ENCODE results near the gene AP4M1.

Gene AP4M1

DNA sequence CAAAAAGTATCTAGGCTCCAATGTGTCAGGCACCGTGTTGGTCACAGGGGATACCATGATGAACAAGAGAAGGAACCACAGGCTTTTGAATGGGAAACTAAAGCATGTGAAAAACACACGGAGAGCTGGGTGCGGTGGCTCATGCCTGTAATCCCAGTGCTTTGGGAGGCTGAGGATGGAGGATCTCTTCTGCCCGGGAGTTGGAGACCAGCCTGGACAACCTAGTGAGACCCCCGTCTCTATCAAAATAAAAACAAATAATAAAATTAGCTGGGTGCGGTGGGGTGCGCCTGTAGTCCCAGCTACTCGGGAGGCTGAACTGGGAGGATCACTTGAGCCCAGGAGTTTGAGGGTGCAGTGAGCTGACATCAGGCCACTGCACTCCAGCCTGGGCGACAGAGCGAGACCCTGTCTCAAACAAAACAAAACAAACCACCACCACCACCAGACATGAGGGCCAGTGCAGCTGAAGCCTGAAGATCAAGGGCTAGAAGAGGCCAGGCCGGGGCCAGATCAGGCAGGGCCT, 13.3 kb upstream of the AP4M1 start:
- DNase-seq = no peak

DNA sequence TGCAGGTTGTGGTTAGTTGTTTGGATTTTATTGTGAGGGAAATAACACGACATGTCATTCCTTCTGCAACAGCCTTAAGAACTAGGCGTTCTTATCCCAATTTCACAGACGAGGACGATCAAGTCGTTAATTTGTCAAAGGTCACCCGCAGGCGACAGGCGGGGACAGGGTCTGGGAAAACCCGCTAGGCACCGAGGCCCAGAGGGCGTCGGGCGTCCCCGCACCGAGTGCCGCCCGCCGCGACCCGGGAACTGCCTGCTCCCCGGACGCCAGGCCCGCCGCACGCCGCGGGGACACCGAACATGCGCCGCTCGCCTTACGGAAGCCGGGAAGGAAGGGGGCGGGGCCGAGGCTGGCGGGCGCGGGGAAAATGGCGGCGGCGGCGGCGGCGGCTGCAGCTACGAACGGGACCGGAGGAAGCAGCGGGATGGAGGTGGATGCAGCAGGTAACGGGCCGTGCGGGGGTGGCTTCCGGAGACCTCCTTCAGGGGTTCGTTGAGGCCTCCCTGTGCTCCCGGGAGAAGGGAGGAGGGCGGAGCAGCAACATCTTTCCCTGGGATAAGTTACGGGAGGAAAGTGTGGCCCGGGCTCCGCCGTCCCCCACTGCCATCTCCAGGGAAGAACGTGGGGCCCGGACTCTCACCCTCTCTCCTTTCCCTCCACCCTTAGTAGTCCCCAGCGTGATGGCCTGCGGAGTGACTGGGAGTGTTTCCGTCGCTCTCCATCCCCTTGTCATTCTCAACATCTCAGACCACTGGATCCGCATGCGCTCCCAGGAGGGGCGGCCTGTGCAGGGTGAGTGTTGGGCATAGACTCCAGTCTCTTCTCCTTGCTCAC, 12.6 kb upstream of the AP4M1 start, which contains the start of gene COPS6:
Gene COPS6 (plus strand): TSS at position 349 of the 837 bp plus-strand sequence. CDS start 22 bp downstream, at position 371.
- DNase-seq = peak; percentile 49

DNA sequence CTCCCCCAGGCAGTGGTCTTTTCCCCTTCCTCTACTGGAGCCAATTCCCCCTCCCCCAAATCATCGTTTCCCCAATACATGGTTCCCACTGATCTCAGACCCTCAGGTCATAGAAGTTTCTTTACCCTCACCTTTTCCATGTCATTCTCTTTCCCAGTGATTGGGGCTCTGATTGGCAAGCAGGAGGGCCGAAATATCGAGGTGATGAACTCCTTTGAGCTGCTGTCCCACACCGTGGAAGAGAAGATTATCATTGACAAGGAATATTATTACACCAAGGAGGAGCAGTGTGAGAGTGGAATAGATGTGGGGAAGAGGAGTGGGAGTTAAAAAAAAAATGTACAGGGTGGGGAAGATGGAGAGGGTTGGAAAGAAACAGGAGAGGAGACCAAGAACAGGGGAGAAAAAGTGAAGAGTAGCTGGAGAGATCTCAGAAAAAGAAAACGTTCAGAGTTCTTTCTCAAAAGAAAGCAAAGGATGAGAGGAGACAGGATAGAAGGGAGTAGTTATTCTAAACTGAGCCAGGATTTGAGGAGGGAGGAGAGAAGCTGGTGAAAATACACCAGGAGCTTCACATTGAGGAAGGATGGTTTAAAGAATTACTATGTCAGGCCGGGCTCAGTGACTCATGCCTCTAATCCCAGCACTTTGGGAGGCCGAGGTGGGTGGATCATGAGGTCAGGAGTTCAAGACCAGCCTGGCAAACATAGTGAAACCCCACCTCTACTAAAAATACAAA, 11.8 kb upstream of the AP4M1 start:
- peak; percentile 44 for DNase-seq

DNA sequence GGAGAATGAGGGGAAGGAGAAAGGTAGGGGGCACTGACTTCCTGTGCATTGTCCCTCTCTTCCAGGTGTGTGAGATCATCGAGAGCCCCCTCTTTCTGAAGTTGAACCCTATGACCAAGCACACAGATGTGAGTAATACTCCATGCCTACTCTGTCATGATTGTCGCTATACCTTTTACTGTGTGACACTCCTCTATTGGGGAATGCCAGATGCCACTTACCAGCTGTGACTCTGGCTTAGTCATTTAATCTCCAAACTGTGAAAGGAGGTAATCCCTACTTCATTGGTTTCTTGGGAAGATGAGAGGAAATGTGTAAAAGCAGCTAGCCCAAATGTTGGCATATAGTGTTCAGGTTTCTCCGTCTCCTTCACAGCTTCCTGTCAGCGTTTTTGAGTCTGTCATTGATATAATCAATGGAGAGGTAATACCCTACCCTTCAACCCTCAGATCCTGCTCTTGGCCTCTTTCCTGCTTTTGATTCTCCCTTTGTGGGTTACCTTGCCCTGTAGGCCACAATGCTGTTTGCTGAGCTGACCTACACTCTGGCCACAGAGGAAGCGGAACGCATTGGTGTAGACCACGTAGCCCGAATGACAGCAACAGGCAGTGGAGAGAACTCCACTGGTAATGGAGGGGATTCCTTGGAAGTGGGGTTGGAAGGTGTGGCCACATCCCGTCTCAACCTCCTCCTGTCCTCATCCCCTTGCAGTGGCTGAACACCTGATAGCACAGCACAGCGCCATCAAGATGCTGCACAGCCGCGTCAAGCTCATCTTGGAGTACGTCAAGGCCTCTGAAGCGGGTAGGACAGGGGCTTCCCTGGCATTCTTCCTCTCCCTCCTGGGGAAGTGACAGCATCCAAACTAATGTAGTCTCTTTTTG, 10.7 kb upstream of the AP4M1 start:
- DNase-seq = no peak

DNA sequence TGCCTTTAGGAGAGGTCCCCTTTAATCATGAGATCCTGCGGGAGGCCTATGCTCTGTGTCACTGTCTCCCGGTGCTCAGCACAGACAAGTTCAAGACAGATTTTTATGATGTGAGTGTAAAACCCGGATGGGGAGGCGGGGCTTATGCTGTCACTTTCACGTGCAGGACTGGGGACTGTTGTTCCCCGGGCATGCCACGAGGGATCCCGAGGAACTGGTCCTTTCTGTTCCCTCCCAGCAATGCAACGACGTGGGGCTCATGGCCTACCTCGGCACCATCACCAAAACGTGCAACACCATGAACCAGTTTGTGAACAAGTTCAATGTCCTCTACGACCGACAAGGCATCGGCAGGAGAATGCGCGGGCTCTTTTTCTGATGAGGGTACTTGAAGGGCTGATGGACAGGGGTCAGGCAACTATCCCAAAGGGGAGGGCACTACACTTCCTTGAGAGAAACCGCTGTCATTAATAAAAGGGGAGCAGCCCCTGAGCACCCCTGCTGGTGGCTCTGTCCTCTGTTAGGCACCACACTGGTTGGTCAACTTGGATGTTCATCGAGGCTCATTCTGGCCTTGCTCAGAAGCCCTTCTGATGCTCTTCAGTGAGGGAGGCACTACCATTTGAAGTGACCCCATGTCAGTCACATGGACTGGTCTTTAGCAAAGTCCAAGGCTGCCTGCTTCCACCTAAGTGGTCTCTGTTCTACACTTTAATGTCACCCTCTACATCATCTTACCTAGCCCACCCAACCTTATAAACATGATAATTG, 9.8 kb upstream of the AP4M1 start:
- DNase-seq = no peak

DNA sequence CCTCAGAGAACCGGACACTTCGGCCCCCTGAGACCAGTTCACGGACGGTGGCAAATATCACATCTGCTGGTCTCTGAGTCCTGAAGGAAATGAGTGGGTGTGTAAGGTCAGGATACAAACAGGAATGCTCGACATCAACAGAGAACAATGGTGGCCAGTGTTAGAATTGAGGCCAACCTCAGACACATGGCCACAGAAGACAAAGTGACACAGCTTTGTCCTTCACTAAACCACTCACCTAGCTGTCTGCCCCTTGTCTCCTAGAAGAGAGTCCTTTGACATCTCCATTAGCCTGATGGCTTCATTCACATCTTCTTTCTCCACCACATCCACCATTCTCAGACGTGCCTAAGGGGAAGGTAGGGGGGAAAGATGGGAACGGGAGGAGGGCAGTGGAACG, 8.4 kb upstream of the AP4M1 start:
- DNase-seq = no peak

DNA sequence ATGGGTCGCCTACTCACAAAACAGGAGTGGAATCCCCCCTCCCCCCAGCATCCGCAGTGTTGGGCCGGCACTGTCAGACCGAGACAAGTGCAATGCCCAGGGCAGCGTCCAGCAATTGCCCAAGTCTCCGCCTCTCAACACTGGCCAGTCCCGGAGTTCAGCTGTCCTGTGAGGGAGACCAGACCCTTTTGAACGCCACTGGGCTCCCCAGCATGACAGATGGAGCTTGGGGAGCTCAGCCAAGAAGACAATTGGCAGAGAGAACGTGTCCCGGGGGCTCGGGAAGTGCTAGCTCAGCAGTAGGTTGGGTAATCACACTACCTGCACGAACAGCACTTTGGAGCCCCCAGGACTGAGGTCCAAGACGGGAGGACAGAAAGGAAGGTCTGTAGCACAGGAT, 7.9 kb upstream of the AP4M1 start:
- no peak for DNase-seq

DNA sequence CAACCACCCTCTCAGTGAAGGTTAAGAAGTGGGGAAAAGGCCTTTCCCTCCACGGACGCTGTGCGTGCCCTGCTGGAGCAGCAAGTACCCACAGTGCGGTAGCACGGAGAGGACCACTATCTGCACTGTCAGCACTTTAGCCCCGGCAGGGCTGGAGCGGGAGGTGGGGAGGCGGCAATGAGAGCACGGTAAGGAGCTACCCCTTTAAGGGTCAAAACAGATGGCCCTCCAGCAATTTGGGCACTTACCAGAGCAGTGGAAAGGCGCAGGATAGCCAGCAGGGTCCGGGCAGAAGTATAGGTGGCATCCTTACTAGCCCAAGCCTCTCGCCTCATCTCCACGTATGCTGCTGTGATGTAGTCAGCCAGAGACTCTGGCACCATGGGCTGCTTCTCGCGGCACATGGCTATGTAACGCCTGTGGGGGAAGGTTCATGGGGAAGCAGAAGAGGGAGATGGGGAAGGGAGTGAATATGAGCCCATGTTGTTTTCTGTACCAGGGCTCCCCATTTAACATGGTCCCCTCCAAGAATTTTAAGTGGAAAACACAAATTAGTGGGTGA, 7.4 kb upstream of the AP4M1 start:
- DNase-seq = no peak

DNA sequence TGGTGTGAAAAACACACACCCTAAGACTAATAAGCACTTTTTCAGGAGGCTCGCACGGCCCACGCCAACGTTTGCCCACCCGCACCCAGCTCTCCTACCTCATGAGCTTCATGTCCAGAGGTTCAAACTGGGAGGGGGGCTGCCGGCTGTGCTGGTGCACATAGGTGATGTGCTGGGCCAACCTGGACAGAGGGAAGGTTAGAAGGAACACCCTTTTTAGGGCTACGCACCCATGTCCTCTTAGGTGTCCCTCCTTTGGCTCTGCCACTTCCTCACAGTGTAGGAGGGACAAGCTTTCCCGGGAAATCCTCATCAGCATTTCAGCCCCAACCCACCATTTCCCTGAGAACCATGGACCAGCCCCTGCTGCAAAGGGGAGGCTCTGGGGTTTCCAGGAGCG, 6.2 kb upstream of the AP4M1 start:
- DNase-seq = no peak

DNA sequence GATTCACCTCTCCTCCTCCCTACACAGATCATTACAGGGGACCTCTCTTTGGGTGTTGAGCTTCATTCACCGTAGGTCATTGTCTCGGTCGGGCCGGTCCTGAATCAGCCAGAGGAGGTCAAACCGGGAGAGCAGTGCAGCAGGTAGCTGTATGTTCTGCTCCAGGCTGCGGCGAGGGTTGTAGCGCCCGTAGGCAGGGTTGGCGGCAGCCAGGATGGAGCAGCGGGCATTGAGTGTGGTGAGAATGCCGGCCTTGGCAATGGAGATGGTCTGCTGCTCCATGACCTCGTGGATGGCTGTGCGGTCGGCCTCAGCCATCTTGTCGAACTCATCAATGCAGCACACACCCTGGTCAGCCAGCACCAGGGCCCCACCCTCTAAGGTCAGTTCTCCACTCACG, 5.7 kb upstream of the AP4M1 start:
- DNase-seq = no peak

DNA sequence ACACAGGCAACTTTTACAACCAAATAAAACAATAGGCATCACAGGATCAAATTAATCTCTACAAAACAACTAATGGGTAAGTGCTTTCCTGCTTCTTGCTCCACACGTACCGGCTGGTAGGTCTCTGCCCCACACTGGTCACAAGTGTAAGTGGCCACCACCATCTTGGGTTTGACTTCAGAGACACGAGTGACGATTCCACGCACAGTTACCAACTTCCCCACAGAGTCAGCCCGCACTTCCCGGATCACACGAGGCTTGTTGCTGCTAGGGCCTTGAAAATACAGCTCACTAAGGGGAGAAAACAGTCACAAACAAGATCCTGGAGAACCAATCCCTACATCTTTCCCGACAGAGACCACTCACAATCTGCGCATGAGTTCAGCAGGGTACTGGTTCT, 2.5 kb upstream of the AP4M1 start:
- no peak for DNase-seq

DNA sequence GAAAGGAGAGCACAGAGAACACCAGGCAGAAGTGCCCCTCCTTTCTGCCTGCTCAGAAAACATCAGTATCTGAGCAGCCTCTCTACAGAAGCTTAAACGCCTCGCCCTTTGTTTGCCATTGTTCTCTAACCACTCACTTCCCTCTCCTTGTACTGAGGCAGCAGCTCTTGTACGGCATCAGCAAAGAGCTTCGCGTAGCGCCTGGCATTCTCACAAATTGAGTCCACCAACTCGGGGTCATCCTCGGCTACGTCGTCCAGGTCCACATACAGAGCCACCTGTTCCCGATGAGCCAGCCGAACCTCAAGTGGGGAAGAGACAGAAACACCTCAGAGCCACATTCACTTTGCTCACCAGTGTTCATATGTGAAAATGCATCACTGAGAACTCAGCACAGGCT, 2.0 kb upstream of the AP4M1 start:
- peak; percentile 20 for DNase-seq

DNA sequence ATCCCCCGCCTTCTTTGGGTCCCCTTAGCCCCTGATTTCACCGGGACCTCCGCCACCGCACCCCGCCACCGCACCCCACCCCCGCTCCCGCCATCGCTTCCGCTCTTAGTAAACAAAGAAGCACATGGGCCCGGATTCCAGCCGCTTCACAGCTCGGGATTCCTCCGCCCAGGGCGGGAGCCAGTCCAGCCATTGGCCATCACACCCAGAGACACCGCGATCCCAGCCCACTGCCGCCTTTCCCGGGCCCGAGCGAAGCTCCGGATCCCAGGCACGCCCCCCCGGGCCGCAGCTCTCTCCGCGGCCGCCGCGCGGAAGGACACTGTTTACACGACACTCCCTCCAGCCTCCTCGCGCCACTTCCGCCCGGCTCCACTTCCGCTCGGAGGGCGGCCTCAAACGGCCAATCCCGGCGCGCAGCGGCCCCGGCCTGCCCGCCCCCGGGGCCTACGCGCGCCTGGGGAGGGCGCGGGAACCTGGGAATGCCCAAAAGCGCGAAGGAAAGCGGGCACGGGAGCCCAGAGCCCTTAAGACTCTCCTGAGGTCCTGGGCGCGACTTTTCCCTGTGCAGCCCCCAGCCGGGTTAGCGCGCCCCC, 925 bp upstream of the AP4M1 start:
- DNase-seq = peak; percentile 86

DNA sequence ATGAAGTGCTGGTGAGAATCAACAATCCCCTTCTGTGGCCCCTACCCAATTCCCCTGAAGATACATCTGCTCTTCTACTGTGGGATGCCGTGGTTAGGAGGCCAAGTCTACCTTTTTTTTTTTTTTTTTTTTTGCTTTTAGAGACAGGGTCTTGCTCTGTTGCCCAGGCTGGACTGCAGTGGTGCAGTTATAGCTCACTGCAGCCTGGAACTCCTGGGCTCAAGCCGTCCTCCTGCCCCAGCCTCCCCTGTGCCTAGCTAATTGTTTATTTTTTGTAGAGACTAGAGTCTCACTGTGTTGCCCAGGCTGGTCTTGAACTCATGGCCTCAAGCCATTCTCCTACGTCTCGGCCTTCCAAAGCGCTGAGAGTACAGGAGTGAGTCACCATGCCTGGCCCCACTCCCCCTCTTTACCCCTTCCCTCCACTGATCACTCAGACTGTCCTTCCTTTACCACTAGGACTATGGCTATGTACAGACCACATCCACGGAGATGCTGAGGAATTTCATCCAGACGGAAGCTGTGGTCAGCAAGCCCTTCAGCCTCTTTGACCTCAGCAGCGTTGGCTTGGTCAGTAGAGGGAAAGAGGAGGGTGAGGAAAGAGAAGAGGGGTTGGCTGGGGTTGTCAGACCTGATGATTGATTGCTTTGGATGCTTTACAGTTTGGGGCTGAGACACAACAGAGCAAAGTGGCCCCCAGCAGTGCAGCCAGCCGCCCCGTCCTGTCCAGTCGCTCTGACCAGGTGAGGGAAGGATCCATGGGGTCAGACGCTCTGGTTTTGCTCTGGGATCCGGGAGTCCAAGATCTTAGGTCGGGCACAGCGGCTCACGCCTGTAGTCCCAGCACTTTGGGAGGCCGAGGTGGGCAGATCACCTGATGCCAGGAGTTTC, 1.8 kb downstream of the AP4M1 start:
- DNase-seq = no peak

DNA sequence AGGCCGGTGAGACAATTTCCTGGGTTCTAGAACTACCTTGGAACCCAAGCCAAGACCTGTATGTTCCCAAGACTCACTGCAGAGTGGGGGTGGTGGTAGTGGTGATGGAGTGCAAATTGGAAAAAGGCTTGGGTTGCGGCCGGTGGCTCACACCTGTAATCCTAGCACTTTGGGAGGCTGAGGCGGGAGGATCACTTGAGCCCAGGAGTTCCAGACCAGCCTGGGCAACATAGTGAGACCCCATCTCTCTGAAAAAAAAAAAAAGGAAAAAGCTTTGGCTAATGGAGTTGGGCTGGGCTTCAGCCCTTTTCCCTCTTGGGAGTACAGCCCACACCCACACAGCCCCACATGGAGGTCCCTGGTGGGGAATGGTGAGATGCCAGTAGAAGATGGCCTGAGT, 4.1 kb downstream of the AP4M1 start:
- no peak for DNase-seq

DNA sequence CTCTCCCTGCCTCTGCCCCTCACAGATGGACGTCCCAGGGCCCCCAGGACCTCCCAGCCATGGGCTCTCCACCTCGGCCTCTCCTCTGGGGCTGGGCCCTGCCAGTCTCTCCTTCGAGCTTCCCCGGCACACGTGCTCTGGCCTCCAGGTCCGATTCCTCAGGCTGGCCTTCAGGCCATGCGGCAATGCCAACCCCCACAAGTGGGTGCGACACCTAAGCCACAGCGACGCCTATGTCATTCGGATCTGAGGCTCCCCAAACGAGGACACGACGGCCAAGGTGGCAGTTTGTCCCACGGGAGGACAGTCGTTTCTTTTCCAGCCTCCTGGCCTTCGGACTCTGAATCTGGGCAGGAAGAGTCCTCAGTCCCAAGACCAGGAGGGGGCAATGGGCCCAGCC, 5.2 kb downstream of the AP4M1 start:
- no peak for DNase-seq

DNA sequence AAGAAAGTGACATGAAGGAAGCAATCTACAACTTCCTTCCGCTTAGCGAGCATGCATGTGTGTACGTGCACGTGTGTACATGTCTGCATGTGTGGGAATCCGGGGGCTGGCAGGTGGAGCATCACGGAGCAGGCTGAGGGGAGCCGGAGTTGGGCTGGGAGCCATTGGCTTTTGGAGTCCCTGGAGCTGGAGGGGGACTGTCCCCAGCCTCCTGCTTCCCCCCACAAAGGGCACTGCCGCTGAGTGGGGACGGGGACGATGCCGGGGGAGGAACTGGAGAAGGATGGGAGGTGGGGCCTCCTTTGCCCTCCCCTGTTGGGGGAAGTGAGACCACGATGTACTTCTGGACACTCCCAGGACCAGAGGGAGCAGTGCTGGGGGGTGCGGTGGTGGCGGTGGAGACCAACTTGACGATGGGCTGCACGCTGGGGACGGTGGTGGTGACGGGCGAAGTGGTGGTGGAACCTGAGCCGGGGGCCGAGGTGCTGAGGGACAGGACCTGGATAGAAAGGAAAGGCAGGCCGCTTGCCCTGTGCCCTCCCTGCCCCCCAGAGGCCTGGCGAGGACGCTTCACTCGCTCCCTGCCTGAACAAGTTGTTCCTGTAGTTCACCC, 5.8 kb downstream of the AP4M1 start:
- no peak for DNase-seq

DNA sequence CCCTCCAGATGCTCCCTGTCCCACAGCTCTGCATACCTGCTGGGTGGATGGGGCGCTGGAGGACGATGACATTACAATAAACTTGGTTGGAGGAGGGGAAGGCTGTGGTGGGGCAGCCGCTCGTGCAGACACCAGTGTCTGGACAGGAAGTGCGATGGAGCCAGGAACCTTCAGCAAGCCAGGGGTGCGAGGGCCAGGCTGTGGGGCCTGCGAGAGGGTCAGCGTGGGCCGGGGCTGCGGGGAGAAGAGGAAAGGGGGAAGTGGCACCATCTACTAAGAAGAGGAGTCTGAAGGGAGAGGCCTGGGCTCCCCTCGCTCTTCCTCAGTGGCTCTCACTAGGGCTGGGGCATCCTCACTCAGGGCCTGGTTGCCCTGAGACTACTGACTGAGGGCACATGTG, 6.4 kb downstream of the AP4M1 start:
- no peak for DNase-seq

DNA sequence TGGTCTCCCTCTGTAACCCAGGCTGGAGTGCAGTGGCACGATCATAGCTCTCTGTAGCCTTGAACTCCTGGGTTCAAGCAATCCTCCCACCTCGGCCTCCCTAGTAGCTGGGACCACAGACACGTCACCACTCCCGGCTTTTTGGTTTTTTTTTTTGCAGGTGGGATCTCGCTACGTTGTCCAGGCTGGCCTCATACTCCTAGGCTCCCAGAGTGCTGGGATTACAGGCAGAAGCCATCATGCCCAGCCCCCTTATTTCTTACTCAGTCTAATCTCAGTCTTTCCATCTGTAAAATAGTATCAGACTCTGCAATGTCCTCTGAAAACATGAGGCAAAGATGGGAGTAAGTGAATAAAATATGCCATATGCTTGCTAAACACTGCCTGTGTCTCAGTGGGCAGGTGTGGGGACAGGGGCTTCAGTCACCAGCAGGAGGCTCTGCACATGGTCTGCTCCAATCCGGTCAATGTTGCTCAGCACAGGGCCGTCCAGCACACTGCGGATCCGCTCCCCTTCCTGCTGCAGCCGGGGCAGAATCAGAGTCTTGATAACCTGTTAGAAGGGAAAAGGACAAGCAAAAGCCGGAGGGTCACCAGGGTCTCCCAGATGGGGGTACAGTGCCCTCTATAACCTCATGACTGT, 8.2 kb downstream of the AP4M1 start:
- no peak for DNase-seq
